Breast epithelium (tissue), 3 donors: ENCODE data around the gene TGIF2.

Source experiments
- CTCF ChIP-seq, 3 donors: fragments of 450-650 bp; IDR thresholded peaks; one replicate each; pipeline ENCODE4 v1.5.1; 2016 to 2017; ENCODE audit warnings: antibody characterized with exemption in 3 of 3, mild to moderate bottlenecking in 3 of 3, moderate library complexity in 3 of 3
- POLR2A ChIP-seq: fragments of 450-650 bp; IDR thresholded peaks from one replicate; pipeline ENCODE4 v1.6.1; 2016; ENCODE audit warnings: antibody characterized with exemption, mild to moderate bottlenecking, moderate library complexity

GRCh38 chr20:36642136-36642535 is 68.7 kb downstream of the TGIF2 start:
- no peak for TF ChIP-seq POLR2A
- TF ChIP-seq CTCF (IDR thresholded peaks at IDR 0.05), result no peak
